Kasumi-1 (cell line): Measurements from ENCODE around the gene DES.
"Not testable (repeated sequence)": the region's sequence is repeated elsewhere in the genome, so short reads cannot be mapped to it uniquely, and the experiment has no call there.

ENCODE experiments used
- DNase-seq, 2 experiments: peaks; one replicate each; lab custom pipeline; 2025; lab: John Stamatoyannopoulos, UW

The DES gene

GRCh38 chr2:219399716-219400478 is 18.3 kb upstream of the DES start:
- no peak for DNase-seq

- no peak for DNase-seq
Measured at GRCh38 chr2:219400562-219400961, 17.6 kb upstream of the DES start.

- no peak for DNase-seq
Measured at GRCh38 chr2:219401606-219402005, 16.6 kb upstream of the DES start.

- DNase-seq: peak; percentile 37 to 46
Measured at GRCh38 chr2:219402665-219403515, 15.3 kb upstream of the DES start.

- no peak for DNase-seq
Measured at GRCh38 chr2:219403861-219404260, 14.3 kb upstream of the DES start.

GRCh38 chr2:219404291-219404910 is 13.8 kb upstream of the DES start:
- no peak for DNase-seq

GRCh38 chr2:219404954-219405353 is 13.2 kb upstream of the DES start:
- no peak for DNase-seq

GRCh38 chr2:219405451-219405850 is 12.7 kb upstream of the DES start:
- no peak for DNase-seq

GRCh38 chr2:219405958-219406860 is 12.0 kb upstream of the DES start:
- DNase-seq: no peak

GRCh38 chr2:219406861-219407230 is 11.3 kb upstream of the DES start:
- no peak for DNase-seq

- not testable (repeated sequence) for DNase-seq
Measured at GRCh38 chr2:219407343-219407742, 10.8 kb upstream of the DES start.

GRCh38 chr2:219408204-219408603 is 10.0 kb upstream of the DES start:
- DNase-seq: no peak

- no peak for DNase-seq
Measured at GRCh38 chr2:219408631-219409030, 9.5 kb upstream of the DES start.

- no peak for DNase-seq
Measured at GRCh38 chr2:219409619-219410018, 8.6 kb upstream of the DES start.

- no peak for DNase-seq
Measured at GRCh38 chr2:219410390-219410789, 7.8 kb upstream of the DES start.

- no peak for DNase-seq
Measured at GRCh38 chr2:219414857-219415256, 3.3 kb upstream of the DES start.

GRCh38 chr2:219415580-219416234 is 2.5 kb upstream of the DES start:
- DNase-seq: no peak

- no peak for DNase-seq
Measured at GRCh38 chr2:219416235-219416602, 2.0 kb upstream of the DES start.

- DNase-seq: no peak
Measured at GRCh38 chr2:219416938-219417337, 1.2 kb upstream of the DES start.

GRCh38 chr2:219417374-219417773 is 803 bp upstream of the DES start:
- DNase-seq: no peak

- DNase-seq: no peak
Measured at GRCh38 chr2:219419012-219419324, 791 bp downstream of the DES start.
